WI38 (cell line): ENCODE data around the gene VRK2.

Experiments used
- H3K4me3 ChIP-seq: 2 replicates; pipeline ENCODE4 v1.5.1; 2011; ENCODE audit warnings: low read depth, mild to moderate bottlenecking, control low read depth, low read length
- TF ChIP-seq, protein P1 (sequence below): IDR thresholded peaks from 2 replicates; pipeline ENCODE4 v1.5.1; 2012; ENCODE audit warnings: low read depth, mild to moderate bottlenecking, control low read depth, low read length

Gene VRK2

DNA sequence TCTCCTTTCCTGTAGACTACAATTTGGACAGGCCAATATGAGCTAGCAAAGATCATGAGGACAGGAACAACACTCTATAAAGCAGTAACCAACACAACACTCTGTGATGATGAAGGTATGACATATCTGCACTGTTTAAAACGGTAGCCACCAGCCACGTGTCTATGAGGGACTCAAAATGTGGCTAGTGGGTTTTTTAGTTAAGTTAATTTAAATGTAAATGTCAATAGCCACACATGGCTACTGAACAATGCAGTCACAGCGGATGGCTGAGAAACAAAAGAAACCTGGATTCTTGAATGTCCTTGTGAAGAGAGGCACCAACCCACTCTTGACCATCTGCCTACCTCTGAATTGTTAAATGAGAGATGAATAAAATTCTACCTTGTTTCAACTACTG is 160.6 kb downstream of the VRK2 start:
- no peak overlapping the region for H3K4me3 ChIP-seq
- TF ChIP-seq, protein P1, sequence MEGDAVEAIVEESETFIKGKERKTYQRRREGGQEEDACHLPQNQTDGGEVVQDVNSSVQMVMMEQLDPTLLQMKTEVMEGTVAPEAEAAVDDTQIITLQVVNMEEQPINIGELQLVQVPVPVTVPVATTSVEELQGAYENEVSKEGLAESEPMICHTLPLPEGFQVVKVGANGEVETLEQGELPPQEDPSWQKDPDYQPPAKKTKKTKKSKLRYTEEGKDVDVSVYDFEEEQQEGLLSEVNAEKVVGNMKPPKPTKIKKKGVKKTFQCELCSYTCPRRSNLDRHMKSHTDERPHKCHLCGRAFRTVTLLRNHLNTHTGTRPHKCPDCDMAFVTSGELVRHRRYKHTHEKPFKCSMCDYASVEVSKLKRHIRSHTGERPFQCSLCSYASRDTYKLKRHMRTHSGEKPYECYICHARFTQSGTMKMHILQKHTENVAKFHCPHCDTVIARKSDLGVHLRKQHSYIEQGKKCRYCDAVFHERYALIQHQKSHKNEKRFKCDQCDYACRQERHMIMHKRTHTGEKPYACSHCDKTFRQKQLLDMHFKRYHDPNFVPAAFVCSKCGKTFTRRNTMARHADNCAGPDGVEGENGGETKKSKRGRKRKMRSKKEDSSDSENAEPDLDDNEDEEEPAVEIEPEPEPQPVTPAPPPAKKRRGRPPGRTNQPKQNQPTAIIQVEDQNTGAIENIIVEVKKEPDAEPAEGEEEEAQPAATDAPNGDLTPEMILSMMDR, result no peak
